GM18517 (cell line): ENCODE measurements around the gene ZBTB45.
"Not testable (repeated sequence)": the region's sequence is repeated elsewhere in the genome, so short reads cannot be mapped to it uniquely, and the experiment has no call there.

Experiments
- ATAC-seq: cut with Tn5 transposase; IDR thresholded peaks from one replicate; pipeline ENCODE4 v1.9.1; 2021; ENCODE audit warnings: mild to moderate bottlenecking, moderate library complexity; ENCODE audit not compliant: unreplicated experiment

ZBTB45 gene

GRCh38 chr19:58477130-58477529, 42.5 kb downstream of the ZBTB45 start:
- no peak for ATAC-seq

- ATAC-seq, result no peak
Measured at GRCh38 chr19:58476498-58477015, 43.1 kb downstream of the ZBTB45 start.

- peak; percentile 81 for ATAC-seq
Measured at GRCh38 chr19:58475714-58476497, 43.7 kb downstream of the ZBTB45 start, which contains the start of gene ZNF446. Gene ZNF446 (plus strand): TSS chr19:58476352. CDS start chr19:58477219, 867 bp downstream.

- ATAC-seq, result no peak
Measured at GRCh38 chr19:58474997-58475713, 44.5 kb downstream of the ZBTB45 start.

- no peak for ATAC-seq
Measured at GRCh38 chr19:58474291-58474996, 45.2 kb downstream of the ZBTB45 start.

- no peak for ATAC-seq
Measured at GRCh38 chr19:58473775-58474174, 45.8 kb downstream of the ZBTB45 start.

- ATAC-seq, result no peak
Measured at GRCh38 chr19:58471736-58472135, 47.9 kb downstream of the ZBTB45 start.

- not testable (repeated sequence) for ATAC-seq
Measured at GRCh38 chr19:58470837-58471543, 48.6 kb downstream of the ZBTB45 start.

- ATAC-seq, result no peak
Measured at GRCh38 chr19:58469241-58470013, 50.2 kb downstream of the ZBTB45 start.

GRCh38 chr19:58468216-58468839, 51.3 kb downstream of the ZBTB45 start:
- ATAC-seq, result no peak

- peak; percentile 78 for ATAC-seq
Measured at GRCh38 chr19:58466760-58467589, 52.6 kb downstream of the ZBTB45 start, which contains the start of gene ZNF324. Gene ZNF324 (plus strand): TSS chr19:58467080. CDS start chr19:58469186, 2,106 bp downstream.

- no peak for ATAC-seq
Measured at GRCh38 chr19:58466089-58466759, 53.4 kb downstream of the ZBTB45 start.
